ENCODE measurements around the gene SLAIN2.

- TF ChIP-seq POLR2AphosphoS5 (IDR thresholded peaks at IDR 0.05; ENCODE audit: low read depth) (no peak), STAT1 (IDR thresholded peaks at IDR 0.05; ENCODE audit: unreplicated experiment) (no peak), NANOG (IDR thresholded peaks at IDR 0.05; ENCODE audit: borderline replicate concordance) (no peak), ZNF114 (CRISPR knock-in tag; IDR thresholded peaks at IDR 0.05) (no peak), EZH2 (IDR thresholded peaks at IDR 0.05; ENCODE audit: low read depth, unreplicated experiment) (no peak), CREB1 (CRISPR knock-in tag; IDR thresholded peaks at IDR 0.05; ENCODE audit: low read depth) (no peak), EZH2phosphoT487 (IDR thresholded peaks at IDR 0.05; ENCODE audit: unreplicated experiment) (no peak), JUNB (IDR thresholded peaks at IDR 0.05; ENCODE audit: unreplicated experiment) (no peak)
- TF ChIP-seq, protein P1, sequence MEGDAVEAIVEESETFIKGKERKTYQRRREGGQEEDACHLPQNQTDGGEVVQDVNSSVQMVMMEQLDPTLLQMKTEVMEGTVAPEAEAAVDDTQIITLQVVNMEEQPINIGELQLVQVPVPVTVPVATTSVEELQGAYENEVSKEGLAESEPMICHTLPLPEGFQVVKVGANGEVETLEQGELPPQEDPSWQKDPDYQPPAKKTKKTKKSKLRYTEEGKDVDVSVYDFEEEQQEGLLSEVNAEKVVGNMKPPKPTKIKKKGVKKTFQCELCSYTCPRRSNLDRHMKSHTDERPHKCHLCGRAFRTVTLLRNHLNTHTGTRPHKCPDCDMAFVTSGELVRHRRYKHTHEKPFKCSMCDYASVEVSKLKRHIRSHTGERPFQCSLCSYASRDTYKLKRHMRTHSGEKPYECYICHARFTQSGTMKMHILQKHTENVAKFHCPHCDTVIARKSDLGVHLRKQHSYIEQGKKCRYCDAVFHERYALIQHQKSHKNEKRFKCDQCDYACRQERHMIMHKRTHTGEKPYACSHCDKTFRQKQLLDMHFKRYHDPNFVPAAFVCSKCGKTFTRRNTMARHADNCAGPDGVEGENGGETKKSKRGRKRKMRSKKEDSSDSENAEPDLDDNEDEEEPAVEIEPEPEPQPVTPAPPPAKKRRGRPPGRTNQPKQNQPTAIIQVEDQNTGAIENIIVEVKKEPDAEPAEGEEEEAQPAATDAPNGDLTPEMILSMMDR (conservative IDR thresholded peaks at IDR 0.05; ENCODE audit: low read depth in 2 of 2) = no peak
- TF ChIP-seq, protein P2, sequence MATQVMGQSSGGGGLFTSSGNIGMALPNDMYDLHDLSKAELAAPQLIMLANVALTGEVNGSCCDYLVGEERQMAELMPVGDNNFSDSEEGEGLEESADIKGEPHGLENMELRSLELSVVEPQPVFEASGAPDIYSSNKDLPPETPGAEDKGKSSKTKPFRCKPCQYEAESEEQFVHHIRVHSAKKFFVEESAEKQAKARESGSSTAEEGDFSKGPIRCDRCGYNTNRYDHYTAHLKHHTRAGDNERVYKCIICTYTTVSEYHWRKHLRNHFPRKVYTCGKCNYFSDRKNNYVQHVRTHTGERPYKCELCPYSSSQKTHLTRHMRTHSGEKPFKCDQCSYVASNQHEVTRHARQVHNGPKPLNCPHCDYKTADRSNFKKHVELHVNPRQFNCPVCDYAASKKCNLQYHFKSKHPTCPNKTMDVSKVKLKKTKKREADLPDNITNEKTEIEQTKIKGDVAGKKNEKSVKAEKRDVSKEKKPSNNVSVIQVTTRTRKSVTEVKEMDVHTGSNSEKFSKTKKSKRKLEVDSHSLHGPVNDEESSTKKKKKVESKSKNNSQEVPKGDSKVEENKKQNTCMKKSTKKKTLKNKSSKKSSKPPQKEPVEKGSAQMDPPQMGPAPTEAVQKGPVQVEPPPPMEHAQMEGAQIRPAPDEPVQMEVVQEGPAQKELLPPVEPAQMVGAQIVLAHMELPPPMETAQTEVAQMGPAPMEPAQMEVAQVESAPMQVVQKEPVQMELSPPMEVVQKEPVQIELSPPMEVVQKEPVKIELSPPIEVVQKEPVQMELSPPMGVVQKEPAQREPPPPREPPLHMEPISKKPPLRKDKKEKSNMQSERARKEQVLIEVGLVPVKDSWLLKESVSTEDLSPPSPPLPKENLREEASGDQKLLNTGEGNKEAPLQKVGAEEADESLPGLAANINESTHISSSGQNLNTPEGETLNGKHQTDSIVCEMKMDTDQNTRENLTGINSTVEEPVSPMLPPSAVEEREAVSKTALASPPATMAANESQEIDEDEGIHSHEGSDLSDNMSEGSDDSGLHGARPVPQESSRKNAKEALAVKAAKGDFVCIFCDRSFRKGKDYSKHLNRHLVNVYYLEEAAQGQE (IDR thresholded peaks at IDR 0.05; ENCODE audit: unreplicated experiment) = no peak
- TF ChIP-seq, protein P3, sequence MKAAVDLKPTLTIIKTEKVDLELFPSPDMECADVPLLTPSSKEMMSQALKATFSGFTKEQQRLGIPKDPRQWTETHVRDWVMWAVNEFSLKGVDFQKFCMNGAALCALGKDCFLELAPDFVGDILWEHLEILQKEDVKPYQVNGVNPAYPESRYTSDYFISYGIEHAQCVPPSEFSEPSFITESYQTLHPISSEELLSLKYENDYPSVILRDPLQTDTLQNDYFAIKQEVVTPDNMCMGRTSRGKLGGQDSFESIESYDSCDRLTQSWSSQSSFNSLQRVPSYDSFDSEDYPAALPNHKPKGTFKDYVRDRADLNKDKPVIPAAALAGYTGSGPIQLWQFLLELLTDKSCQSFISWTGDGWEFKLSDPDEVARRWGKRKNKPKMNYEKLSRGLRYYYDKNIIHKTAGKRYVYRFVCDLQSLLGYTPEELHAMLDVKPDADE (IDR thresholded peaks at IDR 0.05) = no peak
These were observed 15.0 kb downstream of the SLAIN2 start for GRCh38 chr4:48356355-48356754.

All from GM23338 (cell line).